Osteocyte (in vitro differentiated cells): ENCODE measurements around the gene RBMS3. TPM values are rescaled to one million over a fixed set of nuclear protein-coding genes. Genes with fewer than 3 reads are reported as not detected.

Experiments used
- DNase-seq: peaks from one replicate; pipeline ENCODE4 v3.0.0; 2021; ENCODE audit warnings: mixed read lengths; ENCODE audit not compliant: unreplicated experiment; ENCODE audit errors: extremely low spot score
- H3K27ac Mint-ChIP-seq: one replicate; pipeline ENCODE4 v1.8.0; 2021; ENCODE audit warnings: mild to moderate bottlenecking, mixed read lengths; ENCODE audit not compliant: unreplicated experiment
- H3K27me3 Mint-ChIP-seq: one replicate; pipeline ENCODE4 v1.8.0; 2021; ENCODE audit warnings: mixed read lengths; ENCODE audit not compliant: unreplicated experiment
- H3K36me3 Mint-ChIP-seq: one replicate; pipeline ENCODE4 v1.8.0; 2021; ENCODE audit warnings: mixed read lengths; ENCODE audit not compliant: unreplicated experiment
- H3K4me1 Mint-ChIP-seq: one replicate; pipeline ENCODE4 v1.8.0; 2021; ENCODE audit warnings: mixed read lengths; ENCODE audit not compliant: unreplicated experiment
- H3K4me3 Mint-ChIP-seq: one replicate; pipeline ENCODE4 v1.8.0; 2021; ENCODE audit warnings: mild to moderate bottlenecking, moderate library complexity, mixed read lengths; ENCODE audit not compliant: unreplicated experiment
- H3K9me3 Mint-ChIP-seq: one replicate; pipeline ENCODE4 v1.8.0; 2021; ENCODE audit warnings: mixed read lengths; ENCODE audit not compliant: unreplicated experiment
- total RNA-seq: library from RNA; stranded (reverse); gene quantifications from 2 replicates; pipeline ENCODE4 v1.2.1, GENCODE V29; 2021
- TF ChIP-seq, protein P1 (sequence below): fragments of 200-600 bp; sonication (generic); IDR thresholded peaks from 2 replicates; pipeline ENCODE4 v1.5.0; 2021; ENCODE audit warnings: antibody characterized with exemption, mild to moderate bottlenecking, moderate library complexity

The RBMS3 gene
- total RNA-seq, 1 donor from 2014 or later = 64.2 TPM

GRCh38 chr3:29760226-29760685 is 479.4 kb downstream of the RBMS3 start:
- Mint-ChIP-seq H3K27ac (peak overlapping the region; percentile 84), H3K4me1 (peaks cover 68% of the 10 kb centered on the region), H3K9me3 (no peaks in the 10 kb centered on the region), H3K4me3 (no peak overlapping the region), H3K27me3 (no peaks in the 10 kb centered on the region), H3K36me3 (peaks cover 5% of the 10 kb centered on the region)
- DNase-seq = no peak
- TF ChIP-seq, protein P1, sequence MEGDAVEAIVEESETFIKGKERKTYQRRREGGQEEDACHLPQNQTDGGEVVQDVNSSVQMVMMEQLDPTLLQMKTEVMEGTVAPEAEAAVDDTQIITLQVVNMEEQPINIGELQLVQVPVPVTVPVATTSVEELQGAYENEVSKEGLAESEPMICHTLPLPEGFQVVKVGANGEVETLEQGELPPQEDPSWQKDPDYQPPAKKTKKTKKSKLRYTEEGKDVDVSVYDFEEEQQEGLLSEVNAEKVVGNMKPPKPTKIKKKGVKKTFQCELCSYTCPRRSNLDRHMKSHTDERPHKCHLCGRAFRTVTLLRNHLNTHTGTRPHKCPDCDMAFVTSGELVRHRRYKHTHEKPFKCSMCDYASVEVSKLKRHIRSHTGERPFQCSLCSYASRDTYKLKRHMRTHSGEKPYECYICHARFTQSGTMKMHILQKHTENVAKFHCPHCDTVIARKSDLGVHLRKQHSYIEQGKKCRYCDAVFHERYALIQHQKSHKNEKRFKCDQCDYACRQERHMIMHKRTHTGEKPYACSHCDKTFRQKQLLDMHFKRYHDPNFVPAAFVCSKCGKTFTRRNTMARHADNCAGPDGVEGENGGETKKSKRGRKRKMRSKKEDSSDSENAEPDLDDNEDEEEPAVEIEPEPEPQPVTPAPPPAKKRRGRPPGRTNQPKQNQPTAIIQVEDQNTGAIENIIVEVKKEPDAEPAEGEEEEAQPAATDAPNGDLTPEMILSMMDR = no peak

DNA sequence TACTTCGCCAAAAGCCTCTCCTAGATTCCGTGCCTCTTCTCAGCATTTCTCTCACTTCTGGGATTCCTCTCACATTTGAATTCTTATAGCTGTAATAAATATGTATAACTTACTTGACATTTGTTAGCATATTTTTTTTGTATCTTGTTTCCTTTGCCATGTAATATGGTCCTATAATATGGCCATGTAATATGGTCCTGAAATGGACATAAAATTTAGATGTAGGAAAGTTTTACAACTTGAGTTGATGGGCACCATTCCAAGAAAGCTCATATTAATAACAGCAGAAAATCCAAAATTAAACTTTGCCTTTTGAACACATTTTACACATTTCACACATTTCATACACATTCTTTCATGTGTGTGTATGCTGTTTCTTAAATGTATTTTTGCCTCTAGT is 480.6 kb downstream of the RBMS3 start:
- peaks cover 70% of the 10 kb centered on the region for H3K4me1 Mint-ChIP-seq
- DNase-seq = no peak

GRCh38 chr3:29763115-29763514 is 482.2 kb downstream of the RBMS3 start:
- Mint-ChIP-seq H3K9me3 (no peaks in the 10 kb centered on the region), H3K36me3 (peaks cover 4% of the 10 kb centered on the region), H3K27me3 (no peaks in the 10 kb centered on the region), H3K4me3 (no peak overlapping the region), H3K27ac (no peak overlapping the region), H3K4me1 (peaks cover 62% of the 10 kb centered on the region)
- no peak for DNase-seq
- TF ChIP-seq, protein P1 = no peak

More for the DNA sequence above, 480.6 kb downstream of the RBMS3 start:
- H3K36me3 Mint-ChIP-seq = peaks cover 2% of the 10 kb centered on the region
- TF ChIP-seq, protein P1 = no peak
- H3K4me3 Mint-ChIP-seq = no peak overlapping the region
- no peaks in the 10 kb centered on the region for H3K9me3 Mint-ChIP-seq
- no peak overlapping the region for H3K27ac Mint-ChIP-seq
- no peaks in the 10 kb centered on the region for H3K27me3 Mint-ChIP-seq

- peaks cover 9% of the 10 kb centered on the region for H3K36me3 Mint-ChIP-seq
- H3K9me3 Mint-ChIP-seq = no peaks in the 10 kb centered on the region
- peaks cover 53% of the 10 kb centered on the region for H3K4me1 Mint-ChIP-seq
- TF ChIP-seq, protein P1 = no peak
- H3K27me3 Mint-ChIP-seq = no peaks in the 10 kb centered on the region
- DNase-seq = no peak
- peak overlapping the region; percentile 48 for H3K27ac Mint-ChIP-seq
- no peak overlapping the region for H3K4me3 Mint-ChIP-seq
Observed at GRCh38 chr3:29764041-29764440, 483.2 kb downstream of the RBMS3 start.

DNA sequence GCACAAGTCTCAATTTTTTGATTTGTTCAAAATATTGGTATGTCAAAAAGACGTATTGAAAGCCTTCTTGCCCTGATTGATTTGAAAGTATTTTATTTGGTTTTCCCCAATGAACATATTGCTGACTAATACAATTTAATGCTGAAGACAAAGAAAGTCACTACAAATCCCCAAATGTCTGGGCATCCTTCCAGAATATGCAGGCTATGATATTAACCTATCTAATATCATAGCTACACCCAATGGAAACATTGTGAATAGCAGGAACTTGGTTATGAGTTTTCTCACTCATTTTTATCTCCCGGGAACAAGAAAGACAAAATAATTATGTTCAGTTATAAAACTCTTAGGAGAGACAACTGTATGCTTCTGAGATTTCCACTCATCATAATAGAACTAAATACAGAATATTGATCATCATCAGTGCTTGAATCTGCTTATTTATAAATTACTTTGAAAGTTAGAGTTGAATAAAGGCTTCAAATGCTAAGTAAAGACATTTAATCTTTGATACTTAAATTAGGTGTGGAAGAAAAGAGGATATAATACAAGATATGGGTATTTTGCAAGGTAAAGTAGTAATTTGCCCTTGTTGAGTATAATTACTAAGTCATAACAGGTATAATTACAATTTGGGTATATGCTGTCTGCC is 483.9 kb downstream of the RBMS3 start:
- Mint-ChIP-seq H3K4me1 (peaks cover 46% of the 10 kb centered on the region), H3K27ac (peak overlapping the region; percentile 76), H3K36me3 (peaks cover 11% of the 10 kb centered on the region), H3K27me3 (no peaks in the 10 kb centered on the region), H3K4me3 (peak overlapping the region; percentile 15), H3K9me3 (no peaks in the 10 kb centered on the region)
- no peak for DNase-seq
- TF ChIP-seq, protein P1 = peak; percentile 77
